SK-MEL-5 (cell line): ENCODE data around the gene CCNE1. TPM values are rescaled to one million over a fixed set of nuclear protein-coding genes. Genes with fewer than 3 reads are reported as not detected.
A peak's percentile ranks its signal among the peaks of the same experiment; 100 is the strongest.
"Not testable (repeated sequence)": the region's sequence is repeated elsewhere in the genome, so short reads cannot be mapped to it uniquely, and the experiment has no call there.

Experiments used
- DNase-seq: peaks from one replicate; pipeline ENCODE4 v3.0.0-alpha.2; 2016; ENCODE audit warnings: low read depth, low spot score
- in situ Hi-C: cut with HindIII; loops from 2 replicates; pipeline ENCODE4 v1.10.0; 2016; ENCODE audit warnings: low sequenced_read_pairs, high pct_unique_total_duplicates, low pct_unique_long_range_greater_than_20kb
- total RNA-seq: library from RNA; depleted of rRNA; stranded (reverse); fragments of >200 nt; shearing (Covaris generic); gene quantifications from 2 replicates; pipeline ENCODE4 v1.2.3, GENCODE V29; 2014

Gene CCNE1
- total RNA-seq, 1 experiment from 2014 or later: 13.8 TPM

GRCh38 chr19:29806098-29806866, 5.5 kb upstream of the CCNE1 start:
- in situ Hi-C loops: no loop called here
- DNase-seq: peak; percentile 61

- in situ Hi-C loops: no loop called here
- no peak for DNase-seq
Observed at GRCh38 chr19:29807178-29807577, 4.6 kb upstream of the CCNE1 start.

- no peak for DNase-seq
- in situ Hi-C loops: no loop called here
Observed at GRCh38 chr19:29807870-29808405, 3.9 kb upstream of the CCNE1 start.

DNA sequence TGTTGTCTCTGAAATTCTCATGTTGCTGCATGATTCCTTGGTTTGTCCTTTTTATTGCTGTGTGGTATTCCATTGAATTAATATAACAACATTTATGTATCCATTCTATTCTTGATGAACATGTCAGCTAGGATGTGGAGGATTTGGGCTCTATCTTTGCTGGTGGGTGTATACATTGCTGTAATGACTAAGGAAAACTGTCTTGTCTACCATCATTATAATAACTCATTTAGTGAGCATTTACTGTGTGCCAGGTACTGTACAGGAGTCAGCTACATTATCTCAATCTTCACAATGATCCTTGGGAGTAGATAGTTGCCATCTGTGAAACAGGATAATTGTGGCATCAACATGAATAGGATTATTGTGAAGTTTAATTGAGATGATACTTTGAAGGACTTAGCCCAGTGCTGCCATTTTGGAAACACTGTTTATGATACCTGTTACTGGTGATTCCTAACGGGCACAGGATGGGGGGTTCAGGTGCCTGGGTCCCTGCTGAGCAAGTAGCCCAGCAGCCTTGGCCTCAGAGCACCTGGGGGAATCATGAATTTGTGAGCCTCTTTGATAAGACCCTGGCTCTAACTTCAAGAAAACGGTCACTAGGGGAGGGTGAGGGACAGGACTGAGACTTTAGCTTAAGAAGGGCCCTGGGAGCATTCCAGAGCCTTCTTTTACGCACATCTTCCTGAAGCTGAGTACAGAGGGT, 1.8 kb upstream of the CCNE1 start:
- no peak for DNase-seq
- in situ Hi-C loops: no loop called here

DNA sequence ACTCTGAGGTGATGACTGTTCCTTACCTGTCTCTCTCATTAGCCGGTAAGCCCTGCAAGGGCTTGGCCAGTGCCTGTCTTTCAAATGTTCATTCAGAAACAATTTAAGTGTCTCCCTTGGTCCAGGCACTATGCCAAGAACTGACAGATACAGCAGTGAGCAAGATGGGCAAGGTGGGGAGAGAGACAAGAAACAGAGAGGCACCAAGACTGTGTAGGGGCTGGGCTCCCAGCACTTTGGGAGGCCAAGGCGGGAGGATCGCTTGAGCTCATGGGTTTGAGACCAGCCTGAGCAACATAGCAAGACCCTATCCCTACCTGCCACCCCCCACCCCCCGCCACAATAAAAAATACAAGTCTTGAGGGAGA, 1.3 kb upstream of the CCNE1 start:
- DNase-seq: peak; percentile 13

DNA sequence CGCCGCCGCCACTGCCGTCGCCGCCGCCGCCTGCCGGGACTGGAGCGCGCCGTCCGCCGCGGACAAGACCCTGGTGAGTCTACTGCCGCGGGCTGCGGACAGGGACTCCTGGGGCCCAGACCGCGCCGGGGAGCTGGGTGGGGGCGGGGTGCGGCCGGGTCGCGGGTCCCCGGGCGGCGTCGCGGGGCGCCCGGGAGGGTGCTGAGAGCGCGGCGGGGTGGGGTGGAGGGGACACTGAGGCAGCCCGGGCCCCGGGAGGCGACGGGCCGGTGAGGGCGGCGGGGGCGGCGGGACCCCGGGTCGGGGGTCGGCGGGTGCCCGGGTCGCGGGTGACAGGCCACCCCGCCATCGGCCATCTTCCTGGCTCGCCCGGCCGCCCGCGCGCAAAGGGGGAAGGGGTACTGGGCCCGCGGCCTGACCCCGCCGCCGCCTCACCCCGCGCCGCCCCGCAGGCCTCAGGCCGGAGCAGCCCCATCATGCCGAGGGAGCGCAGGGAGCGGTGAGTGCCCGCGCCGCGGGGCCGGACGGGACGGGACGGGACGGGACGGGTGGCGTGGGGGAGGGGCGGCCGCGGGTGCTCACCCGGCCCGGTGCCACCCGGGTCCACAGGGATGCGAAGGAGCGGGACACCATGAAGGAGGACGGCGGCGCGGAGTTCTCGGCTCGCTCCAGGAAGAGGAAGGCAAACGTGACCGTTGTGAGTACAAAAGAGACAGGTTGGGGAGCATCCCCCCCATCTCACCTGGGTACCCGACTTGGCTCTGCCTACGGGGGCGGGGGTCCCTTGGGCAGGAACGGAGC, 489 bp downstream of the CCNE1 start:
- in situ Hi-C loops: no loop called here
- no peak for DNase-seq

More for the DNA sequence above, 1.3 kb upstream of the CCNE1 start:
- in situ Hi-C loops: no loop called here

- DNase-seq: no peak
- in situ Hi-C loops: no loop called here
Observed at GRCh38 chr19:29812881-29813275, 1.1 kb downstream of the CCNE1 start.

DNA sequence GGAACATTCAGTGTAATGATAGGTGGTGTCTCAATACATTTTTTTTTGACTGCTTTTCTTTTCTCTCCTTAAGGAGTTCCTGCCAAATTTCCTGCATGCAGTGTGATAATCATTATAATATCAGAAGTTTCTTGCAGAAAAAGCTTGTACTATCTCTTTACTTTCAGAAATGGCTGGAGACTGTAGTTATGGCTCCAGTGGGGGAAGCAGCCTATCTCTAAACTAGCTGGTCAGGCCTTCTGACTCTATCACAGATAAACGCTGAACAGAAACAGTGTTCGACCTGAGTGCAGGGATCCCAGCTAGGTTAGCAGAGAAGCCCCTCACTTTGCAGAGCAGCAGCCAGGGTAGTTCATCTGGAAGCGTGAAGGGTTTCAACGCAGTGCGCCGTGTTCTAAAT, 1.9 kb downstream of the CCNE1 start:
- in situ Hi-C loops: no loop called here
- no peak for DNase-seq

GRCh38 chr19:29815231-29815630, 3.4 kb downstream of the CCNE1 start:
- no peak for DNase-seq
- in situ Hi-C loops: no loop called here

DNA sequence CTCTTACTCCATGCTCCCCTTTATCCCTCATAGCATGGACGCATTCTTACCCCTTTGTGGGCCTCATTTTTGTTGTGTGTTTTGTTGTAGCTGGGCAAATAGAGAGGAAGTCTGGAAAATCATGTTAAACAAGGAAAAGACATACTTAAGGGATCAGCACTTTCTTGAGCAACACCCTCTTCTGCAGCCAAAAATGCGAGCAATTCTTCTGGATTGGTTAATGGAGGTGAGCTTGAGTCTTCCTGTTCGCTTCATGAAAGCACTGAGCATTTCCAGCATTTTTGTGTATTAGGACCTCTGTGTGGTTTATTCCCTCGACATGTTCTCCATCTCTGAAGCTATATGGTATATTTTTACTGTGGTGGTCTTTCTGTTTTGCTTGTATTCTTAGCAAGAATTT, 5.5 kb downstream of the CCNE1 start:
- in situ Hi-C loops: no loop called here
- no peak for DNase-seq

DNA sequence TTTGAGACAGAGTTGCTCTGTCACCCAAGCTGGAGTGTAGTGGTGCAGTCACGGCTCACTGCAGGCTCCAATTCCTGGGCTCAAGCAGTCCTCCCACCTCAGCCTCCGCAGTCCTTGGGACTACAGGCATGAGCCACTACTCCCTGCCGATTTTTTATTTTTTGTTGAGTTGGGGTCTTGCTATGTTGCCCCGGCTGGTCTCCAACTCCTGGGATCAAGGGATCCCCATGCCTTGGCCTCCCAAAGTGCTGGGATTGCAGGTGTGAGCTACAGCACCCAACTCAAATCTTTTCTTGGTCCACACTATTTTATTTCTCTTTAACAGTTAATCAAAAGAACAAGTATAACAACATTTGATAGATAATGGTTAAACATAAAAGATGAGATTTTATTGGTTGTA, 7.5 kb downstream of the CCNE1 start:
- in situ Hi-C loops: no loop called here
- no peak for DNase-seq

GRCh38 chr19:29819986-29820385, 8.2 kb downstream of the CCNE1 start:
- DNase-seq: no peak
- in situ Hi-C loops: no loop called here

- in situ Hi-C loops: no loop called here
- no peak for DNase-seq
Observed at GRCh38 chr19:29823581-29824330, 12.0 kb downstream of the CCNE1 start.

GRCh38 chr19:29825263-29825662, 13.5 kb downstream of the CCNE1 start:
- in situ Hi-C loops: not testable (repeated sequence)

GRCh38 chr19:29831041-29831548, 19.3 kb downstream of the CCNE1 start:
- no peak for DNase-seq

More at GRCh38 chr19:29825263-29825662, 13.5 kb downstream of the CCNE1 start:
- not testable (repeated sequence) for DNase-seq

DNA sequence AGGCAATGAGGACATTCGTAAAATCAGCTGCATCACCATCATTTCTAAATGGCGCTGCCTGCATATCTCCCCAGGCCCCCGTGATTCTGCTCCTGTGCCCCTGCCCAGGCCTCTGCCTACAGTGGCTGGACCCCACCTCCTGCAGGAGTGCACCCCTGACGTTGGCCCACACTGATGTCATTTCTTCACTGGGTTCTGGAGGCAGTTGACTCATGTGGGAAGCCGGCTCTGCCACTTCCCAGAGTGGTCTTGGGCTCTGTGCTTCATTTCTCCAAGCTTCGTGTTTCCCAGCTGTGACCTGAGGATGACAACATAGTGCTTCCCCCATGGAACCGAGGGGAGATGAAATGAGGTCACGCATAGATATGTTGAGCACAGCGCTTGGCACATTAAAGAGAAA, 19.9 kb downstream of the CCNE1 start:
- in situ Hi-C loops: no loop called here
- no peak for DNase-seq

More at GRCh38 chr19:29831041-29831548, 19.3 kb downstream of the CCNE1 start:
- in situ Hi-C loops: no loop called here

- in situ Hi-C loops: no loop called here
- DNase-seq: no peak
Observed at GRCh38 chr19:29832801-29833200, 21.0 kb downstream of the CCNE1 start.
